Karpas-422 (cell line): ENCODE data around the gene CPLANE2. TPM values are rescaled to one million over a fixed set of nuclear protein-coding genes. Genes with fewer than 3 reads are reported as not detected.
A peak's percentile ranks its signal among the peaks of the same experiment; 100 is the strongest.

ENCODE experiments used
- DNase-seq: peaks from one replicate; pipeline ENCODE4 v3.0.0-alpha.2; 2015
- H2AFZ ChIP-seq: fragments of 200-600 bp; sonication (generic); 2 replicates; pipeline ENCODE4 v1.6.1; 2014; ENCODE audit warnings: antibody characterized with exemption, low read length, mixed read lengths
- H3K27ac ChIP-seq: fragments of 200-600 bp; sonication (generic); 2 replicates; pipeline ENCODE4 v1.5.1; 2014; ENCODE audit warnings: mild to moderate bottlenecking, low read length, moderate library complexity
- H3K27me3 ChIP-seq: fragments of 200-600 bp; sonication (generic); 2 replicates; pipeline ENCODE4 v1.6.1; 2014; ENCODE audit warnings: low read length, mixed read lengths
- H3K36me3 ChIP-seq: fragments of 200-600 bp; sonication (generic); 2 replicates; pipeline ENCODE4 v1.6.1; 2014; ENCODE audit warnings: low read length, mixed read lengths; ENCODE audit not compliant: insufficient read depth
- H3K4me1 ChIP-seq: fragments of 200-600 bp; sonication (generic); 2 replicates; pipeline ENCODE4 v1.6.1; 2014; ENCODE audit warnings: mild to moderate bottlenecking, low read length, mixed read lengths
- H3K4me2 ChIP-seq: fragments of 200-600 bp; sonication (generic); 2 replicates; pipeline ENCODE4 v1.6.1; 2014; ENCODE audit warnings: low read length, low read depth, mild to moderate bottlenecking; ENCODE audit not compliant: poor library complexity, severe bottlenecking
- H3K4me3 ChIP-seq: fragments of 200-600 bp; sonication (generic); 2 replicates; pipeline ENCODE4 v1.5.1; 2014; ENCODE audit warnings: mild to moderate bottlenecking, antibody characterized with exemption, low read length, mixed read lengths
- H3K79me2 ChIP-seq: fragments of 200-600 bp; sonication (generic); 2 replicates; pipeline ENCODE4 v1.6.1; 2014; ENCODE audit warnings: mild to moderate bottlenecking, low read length, mixed read lengths
- H3K9ac ChIP-seq: fragments of 200-600 bp; sonication (generic); 2 replicates; pipeline ENCODE4 v1.6.0; 2014; ENCODE audit warnings: low read length
- H3K9me2 ChIP-seq: fragments of 200-600 bp; sonication (generic), shearing (Covaris generic); replicated peaks from 2 replicates; pipeline ENCODE4 v1.6.0; 2014; ENCODE audit warnings: mild to moderate bottlenecking, low read length, moderate library complexity; ENCODE audit not compliant: insufficient read depth
- H3K9me3 ChIP-seq: fragments of 300-700, 200-600 bp; sonication (generic); 2 replicates; pipeline ENCODE4 v1.6.1; 2014; ENCODE audit warnings: low read length, mixed read lengths
- H4K20me1 ChIP-seq: fragments of 200-600 bp; sonication (generic); 2 replicates; pipeline ENCODE4 v1.6.1; 2014; ENCODE audit warnings: mild to moderate bottlenecking, antibody characterized with exemption, low read length, low read depth; ENCODE audit not compliant: insufficient read depth
- total RNA-seq: library from RNA; depleted of rRNA; stranded (reverse); fragments of >200 nt; shearing (Covaris generic); gene quantifications from 2 replicates; pipeline ENCODE4 v1.2.3, GENCODE V29; 2014; ENCODE audit warnings: low replicate concordance

The CPLANE2 gene
- total RNA-seq, 1 experiment from 2014 or later, result 2.6 TPM

DNA sequence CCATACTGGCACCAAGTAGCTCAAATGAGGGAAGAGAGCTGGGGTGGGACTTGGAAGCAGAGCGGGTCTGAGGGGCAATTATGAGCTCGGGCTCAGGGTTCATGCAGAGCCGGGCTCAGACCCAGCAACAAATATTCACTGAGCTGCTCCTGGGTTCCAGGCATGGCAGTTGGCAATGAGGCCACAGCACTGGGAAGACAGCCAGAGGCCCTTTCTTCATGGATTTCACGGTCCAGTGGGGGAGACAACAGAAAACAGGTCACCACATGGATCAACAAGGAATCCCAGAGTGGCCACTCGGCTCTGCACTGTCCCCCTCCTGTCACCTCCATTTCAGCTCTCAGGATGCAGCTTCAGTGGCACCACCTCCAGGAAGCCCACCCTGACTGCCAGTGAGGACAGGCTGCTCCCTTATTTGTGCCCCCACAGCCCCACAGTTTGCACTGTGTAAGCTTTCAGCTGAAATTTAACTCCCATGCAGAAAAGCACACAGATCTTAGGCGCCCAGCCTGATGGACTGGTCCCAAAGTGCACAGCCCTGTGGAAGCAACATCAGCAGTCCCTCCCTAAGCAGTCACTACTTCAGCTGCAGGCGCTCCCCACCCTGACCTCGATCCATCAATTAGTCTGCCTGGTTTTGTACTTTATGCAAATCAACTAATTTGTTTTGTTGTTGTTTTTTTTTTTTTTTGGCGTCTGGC is 46.9 kb downstream of the CPLANE2 start:
- Histone ChIP-seq H3K27me3 (no peaks in the 10 kb centered on the region), H3K4me1 (peaks cover 4% of the 10 kb centered on the region), H3K79me2 (no peaks in the 10 kb centered on the region), H3K4me3 (no peak overlapping the region), H3K36me3 (no peaks in the 10 kb centered on the region), H2AFZ (no peak overlapping the region), H4K20me1 (no peaks in the 10 kb centered on the region), H3K9me2 (no peaks in the 10 kb centered on the region), H3K4me2 (no peak overlapping the region), H3K27ac (no peak overlapping the region), H3K9me3 (no peaks in the 10 kb centered on the region), H3K9ac (no peak overlapping the region)
- DNase-seq, result no peak

DNA sequence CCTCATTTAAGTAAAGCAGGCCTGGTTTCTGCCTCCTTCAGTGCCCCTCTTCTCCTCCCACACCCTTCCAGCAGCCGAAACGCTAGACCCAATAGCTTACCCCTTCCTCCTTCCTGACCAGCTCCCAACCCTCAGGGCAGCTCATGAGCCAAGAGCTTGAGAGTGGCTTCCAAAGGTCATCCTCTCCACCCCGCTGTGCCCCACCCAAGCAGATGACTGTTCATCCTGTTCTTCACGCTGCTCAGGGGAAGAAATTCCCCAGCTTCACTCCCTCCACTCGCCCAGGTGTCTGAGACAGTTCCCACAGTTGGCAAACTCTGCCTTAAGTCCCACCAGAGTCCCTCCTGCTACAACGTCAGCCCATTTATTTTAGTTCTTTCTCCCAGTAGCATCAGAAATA is 48.0 kb downstream of the CPLANE2 start:
- Histone ChIP-seq H3K9me3 (no peaks in the 10 kb centered on the region), H3K4me2 (no peak overlapping the region), H3K79me2 (no peaks in the 10 kb centered on the region), H3K9me2 (no peaks in the 10 kb centered on the region), H3K36me3 (no peaks in the 10 kb centered on the region), H2AFZ (no peak overlapping the region), H3K9ac (no peak overlapping the region), H3K27ac (no peak overlapping the region), H4K20me1 (no peaks in the 10 kb centered on the region), H3K4me3 (no peak overlapping the region), H3K27me3 (no peaks in the 10 kb centered on the region), H3K4me1 (peaks cover 4% of the 10 kb centered on the region)
- DNase-seq, result no peak

DNA sequence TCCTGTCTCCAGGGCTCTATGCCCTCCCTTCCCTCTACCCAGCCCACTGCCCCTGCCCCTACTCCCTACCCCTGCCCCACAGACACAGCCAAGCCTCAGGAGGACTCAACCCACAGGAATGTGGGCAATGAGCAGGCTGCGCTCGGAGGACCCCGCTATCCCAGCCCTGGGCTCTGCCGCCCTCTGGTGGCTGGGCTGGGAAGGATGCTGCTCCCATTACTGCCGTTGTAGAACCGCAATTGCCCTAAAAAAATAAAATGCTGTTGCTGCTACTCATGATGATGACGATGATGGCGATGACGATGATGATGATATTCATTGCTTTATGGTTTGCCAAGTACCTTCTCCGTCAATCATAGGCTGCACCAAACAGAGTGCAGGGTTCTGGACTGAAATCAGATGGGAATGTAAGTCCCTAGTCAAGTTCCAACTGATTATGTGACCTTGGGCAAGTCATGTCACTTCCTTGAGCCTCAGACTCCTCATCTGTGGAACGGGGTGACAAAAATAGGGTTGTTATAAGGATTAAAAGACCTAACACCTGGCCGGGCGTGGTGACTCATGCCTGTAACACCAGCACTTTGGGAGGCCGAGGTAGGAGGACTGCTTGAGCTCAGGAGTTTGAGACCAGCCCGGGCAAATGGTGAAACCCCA is 49.1 kb downstream of the CPLANE2 start:
- no peaks in the 10 kb centered on the region for H3K9me3 ChIP-seq
- H3K4me1 ChIP-seq, result peaks cover 4% of the 10 kb centered on the region
- no peaks in the 10 kb centered on the region for H3K36me3 ChIP-seq
- no peak overlapping the region for H3K9ac ChIP-seq
- peak; percentile 89 for DNase-seq
- no peak overlapping the region for H3K4me3 ChIP-seq
- H3K27me3 ChIP-seq, result no peaks in the 10 kb centered on the region
- H3K79me2 ChIP-seq, result no peaks in the 10 kb centered on the region
- no peak overlapping the region for H3K4me2 ChIP-seq
- no peak overlapping the region for H3K27ac ChIP-seq
- no peaks in the 10 kb centered on the region for H4K20me1 ChIP-seq
- H2AFZ ChIP-seq, result peak overlapping the region; percentile 42; the same call in 1 of the 2 replicates
- H3K9me2 ChIP-seq, result no peaks in the 10 kb centered on the region

DNA sequence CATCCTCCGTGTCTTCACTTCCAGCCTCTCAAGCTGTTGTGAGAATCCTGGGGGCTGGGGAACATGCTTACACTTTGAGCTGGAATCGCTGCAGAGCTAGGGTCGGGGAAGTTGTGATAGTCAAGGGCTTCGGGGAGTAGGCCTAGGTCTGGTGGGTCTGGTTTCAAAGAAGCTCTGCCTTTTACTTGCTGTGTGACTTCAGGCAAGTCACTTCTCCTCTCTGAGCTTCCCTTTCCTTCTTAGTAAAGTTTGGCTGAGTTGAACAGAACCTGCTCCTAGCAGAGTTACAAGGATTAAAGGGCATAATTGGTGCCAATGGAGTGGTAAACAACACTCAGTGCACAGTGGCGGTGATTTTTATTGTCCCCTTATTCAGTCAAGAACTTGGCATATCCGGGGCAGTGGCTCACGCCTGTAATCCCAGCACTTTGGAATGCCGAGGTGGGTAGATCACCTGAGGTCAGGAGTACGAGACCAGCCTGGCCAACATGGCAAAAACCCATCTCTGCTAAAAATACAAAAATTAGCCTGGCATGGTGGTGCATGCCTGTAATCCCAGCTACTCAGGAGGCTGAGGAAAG is 50.2 kb downstream of the CPLANE2 start:
- DNase-seq, result no peak
- H3K4me1 ChIP-seq, result peaks cover 4% of the 10 kb centered on the region
- H3K36me3 ChIP-seq, result no peaks in the 10 kb centered on the region
- H3K9me3 ChIP-seq, result no peaks in the 10 kb centered on the region
- no peak overlapping the region for H3K9ac ChIP-seq
- no peak overlapping the region for H3K4me2 ChIP-seq
- no peak overlapping the region for H3K4me3 ChIP-seq
- H2AFZ ChIP-seq, result no peak overlapping the region
- no peaks in the 10 kb centered on the region for H4K20me1 ChIP-seq
- H3K9me2 ChIP-seq, result no peaks in the 10 kb centered on the region
- no peaks in the 10 kb centered on the region for H3K79me2 ChIP-seq
- no peak overlapping the region for H3K27ac ChIP-seq
- no peaks in the 10 kb centered on the region for H3K27me3 ChIP-seq

DNA sequence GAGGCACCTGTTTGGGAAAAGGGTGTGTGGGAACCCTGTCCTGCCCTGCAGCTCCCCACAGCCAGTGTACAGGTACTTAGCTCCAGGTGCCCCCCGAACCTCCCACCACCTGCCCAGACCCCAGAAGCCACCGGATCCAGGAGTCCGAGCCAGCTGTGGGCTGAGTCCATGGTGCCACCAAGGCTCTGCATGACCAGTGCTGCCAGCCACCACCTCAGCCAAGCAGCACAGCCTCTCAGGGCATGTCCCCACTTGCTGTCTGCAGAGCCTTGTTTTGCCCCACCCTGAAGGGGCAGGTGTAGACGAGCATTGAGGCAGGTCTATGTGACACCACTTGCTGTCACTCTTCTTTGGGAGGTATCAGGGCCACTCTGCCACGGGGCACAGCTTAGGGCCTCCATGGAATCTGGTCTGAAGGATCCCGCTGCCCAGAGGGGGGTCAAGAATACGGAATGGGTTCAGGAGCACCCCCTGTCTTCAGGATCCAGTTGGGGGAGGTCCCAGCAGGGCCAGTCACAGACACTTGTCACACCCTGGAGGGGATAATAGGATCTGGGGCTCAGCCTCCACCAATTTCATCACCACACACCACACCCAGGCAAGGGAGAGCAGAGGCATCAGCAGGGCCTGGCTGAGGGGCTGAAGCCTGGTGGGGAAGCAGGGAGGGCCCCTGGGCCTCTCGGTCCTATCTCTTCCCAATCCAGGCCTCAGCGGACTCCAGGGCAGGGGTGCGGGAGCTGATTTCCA is 52.3 kb downstream of the CPLANE2 start:
- DNase-seq, result no peak
- Histone ChIP-seq H3K4me3 (no peak overlapping the region), H3K36me3 (no peaks in the 10 kb centered on the region), H3K9me2 (no peaks in the 10 kb centered on the region), H3K27ac (no peak overlapping the region), H4K20me1 (no peaks in the 10 kb centered on the region), H3K27me3 (no peaks in the 10 kb centered on the region), H2AFZ (no peak overlapping the region), H3K9me3 (no peaks in the 10 kb centered on the region), H3K79me2 (no peaks in the 10 kb centered on the region), H3K9ac (no peak overlapping the region), H3K4me2 (no peak overlapping the region), H3K4me1 (peaks cover 4% of the 10 kb centered on the region)

DNA sequence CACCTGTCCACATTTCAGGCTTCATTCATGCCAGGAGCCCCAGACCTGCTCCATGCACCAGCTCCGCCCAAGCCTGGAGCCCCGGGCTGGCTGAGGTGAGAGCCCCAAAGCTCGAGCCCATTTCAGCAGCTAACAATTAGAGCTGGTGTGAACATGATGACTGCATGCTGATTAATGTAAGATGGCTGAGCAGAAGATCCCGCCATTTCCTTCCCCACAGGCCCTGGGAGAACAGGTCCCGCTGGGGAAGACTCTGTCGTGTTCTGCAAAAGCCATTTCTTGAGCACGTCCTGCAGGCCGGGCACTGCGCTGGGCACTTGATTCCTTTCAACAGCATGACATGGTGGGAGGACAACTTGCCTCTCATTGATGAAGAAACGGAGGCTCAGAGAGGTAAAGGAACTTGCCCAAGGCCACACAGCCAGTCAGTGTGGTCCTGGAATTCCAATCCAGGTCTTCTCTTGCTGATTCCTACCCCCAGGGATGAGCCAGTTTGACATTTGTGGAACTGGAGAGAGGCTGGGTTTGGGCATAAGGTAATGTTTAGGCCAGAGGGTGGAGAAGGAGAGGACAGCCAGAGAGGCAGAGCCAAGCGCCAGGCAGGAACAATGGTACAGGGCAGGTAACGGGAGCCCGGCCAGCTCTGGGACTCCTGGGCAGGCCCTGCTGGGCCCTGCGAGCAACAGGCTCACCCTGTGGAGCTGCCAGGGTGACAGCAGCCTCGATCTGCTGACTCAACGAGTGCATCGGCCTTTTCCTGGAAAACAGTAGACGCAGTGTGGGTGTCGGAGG is 53.0 kb downstream of the CPLANE2 start:
- H3K79me2 ChIP-seq, result no peaks in the 10 kb centered on the region
- no peaks in the 10 kb centered on the region for H4K20me1 ChIP-seq
- H3K27ac ChIP-seq, result no peak overlapping the region
- no peak for DNase-seq
- H3K36me3 ChIP-seq, result no peaks in the 10 kb centered on the region
- H3K4me3 ChIP-seq, result no peak overlapping the region
- H3K4me1 ChIP-seq, result peaks cover 4% of the 10 kb centered on the region
- H3K9me2 ChIP-seq, result no peaks in the 10 kb centered on the region
- no peaks in the 10 kb centered on the region for H3K9me3 ChIP-seq
- H3K27me3 ChIP-seq, result no peaks in the 10 kb centered on the region
- H2AFZ ChIP-seq, result no peak overlapping the region
- no peak overlapping the region for H3K4me2 ChIP-seq
- no peak overlapping the region for H3K9ac ChIP-seq

DNA sequence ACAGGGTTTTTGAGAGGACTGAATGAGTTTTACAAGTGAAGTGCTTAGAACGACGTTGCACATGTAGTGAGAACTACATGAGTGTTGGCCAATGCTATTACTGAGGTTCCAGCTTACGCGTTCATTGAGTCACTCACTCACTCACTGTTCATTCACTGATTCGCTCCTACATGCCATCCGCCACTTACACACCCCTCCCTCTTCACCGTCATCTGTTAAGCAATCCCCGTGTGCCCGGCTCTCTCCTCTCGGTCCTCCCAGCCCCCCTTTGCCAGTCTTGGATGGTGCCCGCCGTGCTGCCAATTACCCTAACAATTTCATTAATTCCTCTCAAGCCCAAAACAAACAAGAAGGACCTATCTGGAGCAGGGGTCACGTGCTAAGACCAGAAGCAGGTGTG is 53.8 kb downstream of the CPLANE2 start:
- Histone ChIP-seq H3K36me3 (no peaks in the 10 kb centered on the region), H3K4me2 (no peak overlapping the region), H3K27ac (no peak overlapping the region), H3K9me3 (no peaks in the 10 kb centered on the region), H3K9ac (no peak overlapping the region), H3K4me1 (peaks cover 4% of the 10 kb centered on the region), H4K20me1 (no peaks in the 10 kb centered on the region), H3K9me2 (no peaks in the 10 kb centered on the region), H3K79me2 (no peaks in the 10 kb centered on the region), H2AFZ (no peak overlapping the region), H3K4me3 (no peak overlapping the region), H3K27me3 (no peaks in the 10 kb centered on the region)
- no peak for DNase-seq
